Muscle layer of duodenum (tissue), 2 donors: Measurements from ENCODE around the gene MAN2A1.

Source experiments
- H3K27ac ChIP-seq: one replicate; pipeline ENCODE4 v1.7.0; 2013; ENCODE audit warnings: mild to moderate bottlenecking, low read length
- H3K27me3 ChIP-seq: one replicate; pipeline ENCODE4 v1.7.0; 2013; ENCODE audit warnings: low read depth, mild to moderate bottlenecking, control low read depth, low read length
- H3K36me3 ChIP-seq, 2 donors: one replicate each; pipeline ENCODE4 v1.7.0; 2013; ENCODE audit warnings: low read length in 2 of 2, control low read depth in 1 of 2, mild to moderate bottlenecking in 1 of 2; ENCODE audit not compliant: insufficient read depth in 2 of 2, control insufficient read depth in 1 of 2
- H3K4me1 ChIP-seq, 2 donors: one replicate each; pipeline ENCODE4 v1.7.0; 2013; ENCODE audit warnings: low read length in 2 of 2, mild to moderate bottlenecking in 2 of 2, control low read depth in 1 of 2, moderate library complexity in 1 of 2; ENCODE audit not compliant: insufficient read depth in 2 of 2, control insufficient read depth in 1 of 2
- H3K4me3 ChIP-seq, 2 donors: one replicate each; pipeline ENCODE4 v1.7.0; 2013; ENCODE audit warnings: low read length in 2 of 2, low read depth in 1 of 2, mild to moderate bottlenecking in 1 of 2
- H3K9me3 ChIP-seq, 2 donors: one replicate each; pipeline ENCODE4 v1.7.0; 2013; ENCODE audit warnings: low read length in 2 of 2, control low read depth in 1 of 2, mild to moderate bottlenecking in 1 of 2; ENCODE audit not compliant: control insufficient read depth in 1 of 2
- donor health status: healthy.

The MAN2A1 gene

DNA sequence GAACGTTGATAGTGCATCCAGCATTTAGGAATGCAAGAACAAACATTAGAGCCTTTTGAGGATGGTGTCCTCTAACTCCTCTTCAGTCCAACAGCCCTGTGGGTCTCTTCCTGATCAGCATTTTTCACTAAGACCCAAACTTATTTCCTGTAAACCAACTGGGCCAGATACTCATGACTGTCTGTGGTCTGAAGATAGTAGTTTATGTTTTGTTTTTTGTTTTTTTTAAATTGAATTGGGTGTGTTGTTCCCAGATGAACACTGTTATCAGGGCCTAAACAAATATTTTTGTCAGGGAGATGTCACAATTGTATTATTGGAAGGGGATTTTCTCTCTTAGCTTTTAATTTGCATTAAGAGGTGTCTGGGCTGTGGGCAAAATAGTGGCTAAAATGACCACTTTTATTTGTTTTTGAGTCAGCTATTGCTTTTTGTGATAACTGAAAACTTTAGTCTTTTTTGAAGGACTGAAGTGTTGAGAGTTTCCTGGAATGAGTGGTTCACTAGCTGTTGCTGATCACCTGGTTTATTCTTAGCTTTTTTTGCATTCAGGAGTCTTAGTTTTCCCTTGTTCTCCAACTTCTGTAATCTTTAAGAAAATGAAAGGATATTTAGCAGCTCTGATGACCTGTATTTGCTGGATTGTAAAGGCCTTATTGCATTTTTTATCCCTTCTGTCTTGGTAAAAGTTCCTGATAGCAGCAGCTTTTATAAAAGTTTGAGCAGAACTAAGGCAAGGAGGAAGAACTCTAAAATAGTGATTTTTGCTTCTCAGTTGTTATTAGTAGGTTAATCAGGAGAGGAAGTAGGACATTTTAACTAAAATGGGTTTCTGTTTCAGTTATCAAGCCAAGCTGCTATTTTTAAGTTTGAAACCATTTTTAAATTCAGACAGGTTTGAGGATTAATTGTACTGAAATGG lies 5.5 kb downstream of the MAN2A1 start:
- Histone ChIP-seq H3K4me1 (peaks cover 16 to 39% of the 10 kb centered on the region in 2 donors), H3K27me3 (no peaks in the 10 kb centered on the region), H3K27ac (peak overlapping the region; percentile 65), H3K36me3 (no peaks in the 10 kb centered on the region), H3K4me3 (no peak overlapping the region), H3K9me3 (no peaks in the 10 kb centered on the region)

DNA sequence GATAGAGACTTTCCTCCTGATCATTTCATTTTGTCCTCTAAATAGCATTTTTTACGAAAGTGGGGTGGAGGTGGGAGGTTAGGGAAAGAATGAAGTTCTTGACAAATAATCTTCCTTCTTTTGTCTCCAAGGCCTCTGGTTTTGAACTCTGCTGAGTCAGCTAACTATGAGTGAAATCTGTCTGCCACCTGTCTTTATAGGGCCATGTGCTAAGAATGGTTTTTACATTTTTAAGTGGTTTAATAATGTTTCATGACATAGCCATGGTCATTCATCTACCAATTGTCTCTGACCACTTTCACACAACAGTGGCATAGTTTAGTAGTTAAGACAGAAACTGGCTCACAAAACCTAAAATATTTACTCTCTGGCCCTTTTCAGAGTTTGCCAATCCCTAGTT lies 7.6 kb downstream of the MAN2A1 start:
- H3K4me3 ChIP-seq, result no peak overlapping the region
- H3K36me3 ChIP-seq, result no peaks in the 10 kb centered on the region
- H3K27ac ChIP-seq, result no peak overlapping the region
- H3K9me3 ChIP-seq, result no peaks in the 10 kb centered on the region
- peaks cover 16 to 30% of the 10 kb centered on the region in 2 donors for H3K4me1 ChIP-seq
- no peaks in the 10 kb centered on the region for H3K27me3 ChIP-seq

DNA sequence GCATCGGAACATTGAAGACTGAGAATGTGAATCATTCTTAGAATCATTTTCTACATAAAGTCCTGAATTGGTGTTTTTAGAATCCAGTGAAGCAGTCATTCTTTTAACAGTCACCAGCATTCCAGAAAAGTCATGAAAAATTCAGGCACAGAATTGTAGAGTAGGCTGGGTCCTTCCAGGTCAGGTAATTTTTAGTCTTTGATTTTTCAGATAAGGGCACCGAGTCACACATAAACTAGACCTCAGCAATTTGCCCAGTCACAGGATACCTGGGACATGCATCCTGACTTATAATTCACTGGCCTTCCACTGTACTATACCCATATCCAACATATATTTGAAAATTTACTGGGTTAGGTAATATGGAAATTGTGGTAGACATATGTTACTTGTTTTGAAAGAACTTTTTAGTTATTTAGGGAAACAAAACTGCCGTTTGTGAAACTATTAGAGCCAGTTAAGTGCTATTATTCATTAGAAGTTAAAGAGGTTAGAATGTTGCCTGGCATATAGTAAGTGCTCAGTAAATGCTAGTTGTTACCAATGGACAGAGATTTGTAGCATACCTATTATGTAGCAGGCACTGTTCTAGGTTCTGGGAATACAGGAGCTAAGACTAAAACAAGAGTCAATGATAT lies 10.9 kb downstream of the MAN2A1 start:
- Histone ChIP-seq H3K9me3 (no peaks in the 10 kb centered on the region), H3K4me1 (peaks cover 14 to 29% of the 10 kb centered on the region in 2 donors), H3K27ac (no peak overlapping the region), H3K36me3 (no peaks in the 10 kb centered on the region), H3K4me3 (no peak overlapping the region), H3K27me3 (no peaks in the 10 kb centered on the region)

DNA sequence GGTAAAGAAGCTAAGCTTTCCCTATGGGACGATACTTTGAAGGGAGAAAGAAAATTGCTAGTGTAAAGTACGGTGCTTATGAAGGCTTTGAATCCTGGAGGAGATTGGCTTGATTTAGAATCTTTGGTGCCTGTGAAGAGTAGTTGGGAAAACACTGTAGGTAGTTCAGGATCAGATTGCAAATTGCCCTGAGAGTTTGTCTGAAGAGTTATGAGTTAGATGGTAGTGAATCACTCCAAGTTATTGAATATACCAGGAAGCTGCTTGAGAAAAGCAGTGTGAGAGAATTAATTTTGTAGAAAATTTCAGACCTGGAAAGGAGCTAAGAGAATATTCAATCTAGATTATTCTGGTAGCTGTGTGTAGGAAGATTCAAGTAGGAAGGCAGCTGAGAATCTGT lies 11.5 kb downstream of the MAN2A1 start:
- Histone ChIP-seq H3K4me1 (peaks cover 13 to 30% of the 10 kb centered on the region in 2 donors), H3K27ac (no peak overlapping the region), H3K27me3 (no peaks in the 10 kb centered on the region), H3K36me3 (no peaks in the 10 kb centered on the region), H3K4me3 (no peak overlapping the region), H3K9me3 (no peaks in the 10 kb centered on the region)

DNA sequence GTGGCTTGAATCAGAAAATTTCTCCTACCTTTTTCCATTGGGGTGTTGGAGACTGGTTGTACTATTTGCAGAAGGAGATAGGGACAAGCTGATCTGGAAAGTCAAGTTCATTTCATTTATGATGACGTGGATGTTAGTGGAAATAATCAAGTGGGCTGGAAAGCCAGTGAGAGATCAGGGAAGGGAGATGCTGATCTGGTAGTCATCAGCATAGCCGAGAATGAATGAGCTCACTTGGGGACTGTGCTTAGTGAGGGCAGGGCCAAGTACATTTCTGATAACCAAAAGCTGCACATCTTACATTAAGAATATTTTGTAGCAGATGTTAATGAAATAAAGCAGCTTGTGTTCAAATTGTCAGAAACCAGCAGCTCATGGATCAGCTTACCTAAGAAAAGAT lies 12.1 kb downstream of the MAN2A1 start:
- H3K4me3 ChIP-seq, result no peak overlapping the region
- H3K9me3 ChIP-seq, result no peaks in the 10 kb centered on the region
- no peaks in the 10 kb centered on the region for H3K36me3 ChIP-seq
- H3K4me1 ChIP-seq, result peaks cover 13 to 30% of the 10 kb centered on the region in 2 donors
- no peaks in the 10 kb centered on the region for H3K27me3 ChIP-seq
- no peak overlapping the region for H3K27ac ChIP-seq

DNA sequence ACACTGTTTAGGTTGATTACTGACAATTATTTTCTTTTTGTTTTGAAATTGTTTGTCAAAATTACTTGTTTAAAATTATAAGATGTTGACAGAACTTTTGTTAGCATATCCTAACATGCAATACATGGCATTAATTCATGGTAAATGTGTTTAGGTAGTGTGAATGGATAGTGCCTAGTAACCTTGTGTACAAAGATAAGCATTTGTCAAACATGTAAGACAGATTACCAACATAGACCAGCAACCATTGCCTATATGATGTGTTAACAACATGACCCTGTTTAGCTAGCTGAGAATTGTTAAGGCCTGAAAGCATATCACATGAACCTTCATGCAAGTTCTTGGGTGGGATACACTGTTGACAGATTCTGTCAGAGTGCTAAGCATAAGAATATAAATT lies 13.4 kb downstream of the MAN2A1 start:
- no peaks in the 10 kb centered on the region for H3K36me3 ChIP-seq

DNA sequence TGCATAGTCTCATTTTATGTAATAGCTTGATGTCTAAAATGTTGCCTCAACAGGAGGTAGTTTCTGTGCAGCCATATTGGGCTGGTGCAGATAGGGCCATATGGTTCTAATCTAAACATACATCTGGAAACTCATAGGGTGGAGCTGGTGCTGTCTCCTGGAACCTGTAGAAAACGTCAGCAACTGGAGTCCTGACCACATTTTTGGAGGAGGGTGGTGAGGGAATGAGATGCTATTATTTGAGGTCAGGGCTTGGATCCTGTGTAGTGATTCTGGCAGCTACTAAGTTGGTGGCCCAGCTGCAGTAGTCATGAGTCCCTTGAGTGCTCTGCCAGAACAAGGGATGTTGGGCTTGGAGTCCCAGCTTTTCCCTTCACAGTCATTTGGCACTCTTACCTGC lies 14.1 kb downstream of the MAN2A1 start:
- no peaks in the 10 kb centered on the region for H3K27me3 ChIP-seq
- peaks cover 13 to 27% of the 10 kb centered on the region in 2 donors for H3K4me1 ChIP-seq
- H3K36me3 ChIP-seq, result no peaks in the 10 kb centered on the region
- no peak overlapping the region for H3K4me3 ChIP-seq
- H3K9me3 ChIP-seq, result no peaks in the 10 kb centered on the region
- no peak overlapping the region for H3K27ac ChIP-seq

More for the DNA sequence above, 13.4 kb downstream of the MAN2A1 start:
- Histone ChIP-seq H3K27ac (no peak overlapping the region), H3K4me1 (peaks cover 13 to 27% of the 10 kb centered on the region in 2 donors), H3K4me3 (no peak overlapping the region), H3K27me3 (no peaks in the 10 kb centered on the region), H3K9me3 (no peaks in the 10 kb centered on the region)

DNA sequence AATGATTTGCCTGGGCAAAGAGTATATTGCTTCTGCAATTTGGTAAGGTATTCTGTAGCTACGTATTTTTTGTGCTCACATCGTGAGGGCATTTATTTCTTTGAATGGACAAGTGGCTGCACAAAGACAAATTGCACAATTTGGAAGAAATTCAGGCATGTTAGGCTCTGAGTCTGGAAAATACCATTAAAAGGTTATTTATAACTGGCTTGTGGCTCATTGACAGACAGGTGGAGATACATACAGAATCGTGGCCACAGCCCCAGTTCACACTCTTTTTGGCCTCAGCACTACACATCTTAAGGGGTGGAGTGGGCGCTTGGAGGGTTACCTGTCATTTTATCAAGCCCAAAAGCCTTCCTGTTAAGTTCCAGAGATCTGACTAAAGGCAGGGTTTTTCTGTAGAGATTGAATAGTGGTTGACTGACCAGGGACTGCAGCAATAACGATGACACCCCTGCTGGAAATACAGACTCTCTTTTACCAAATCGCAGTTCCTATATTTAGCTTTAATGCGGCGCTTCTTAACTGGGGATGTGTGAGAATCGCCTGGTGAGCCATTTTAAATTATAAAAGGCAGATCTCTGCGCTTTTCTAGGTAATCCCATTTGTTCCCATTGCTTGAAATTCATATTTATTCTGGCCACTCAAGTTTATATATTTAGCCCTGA lies 14.7 kb downstream of the MAN2A1 start:
- peaks cover 13 to 27% of the 10 kb centered on the region in 2 donors for H3K4me1 ChIP-seq
- no peaks in the 10 kb centered on the region for H3K27me3 ChIP-seq
- no peaks in the 10 kb centered on the region for H3K9me3 ChIP-seq
- no peaks in the 10 kb centered on the region for H3K36me3 ChIP-seq
- no peak overlapping the region for H3K4me3 ChIP-seq
- no peak overlapping the region for H3K27ac ChIP-seq

DNA sequence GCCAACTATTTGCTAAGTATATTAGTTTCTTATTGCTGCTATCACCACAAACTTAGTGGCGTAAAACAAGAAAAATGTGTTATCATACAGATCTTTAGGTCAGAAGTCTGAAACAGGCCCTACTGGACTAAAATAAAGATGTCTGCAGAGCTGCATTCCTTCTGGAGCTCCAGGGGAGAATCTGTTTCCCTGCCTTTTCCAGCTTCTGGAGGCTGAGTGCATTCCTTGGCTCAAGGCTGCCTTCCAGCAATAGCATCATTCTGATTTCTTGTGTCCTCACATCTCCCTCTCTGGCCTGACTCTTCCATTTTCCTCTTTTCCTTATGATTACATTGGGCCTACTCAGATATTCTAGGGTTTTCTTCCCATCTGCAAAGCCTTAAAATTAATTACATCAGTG lies 15.9 kb downstream of the MAN2A1 start:
- Histone ChIP-seq H3K27ac (peak overlapping the region; percentile 2), H3K36me3 (no peaks in the 10 kb centered on the region), H3K4me1 (peaks cover 13 to 27% of the 10 kb centered on the region in 2 donors)

DNA sequence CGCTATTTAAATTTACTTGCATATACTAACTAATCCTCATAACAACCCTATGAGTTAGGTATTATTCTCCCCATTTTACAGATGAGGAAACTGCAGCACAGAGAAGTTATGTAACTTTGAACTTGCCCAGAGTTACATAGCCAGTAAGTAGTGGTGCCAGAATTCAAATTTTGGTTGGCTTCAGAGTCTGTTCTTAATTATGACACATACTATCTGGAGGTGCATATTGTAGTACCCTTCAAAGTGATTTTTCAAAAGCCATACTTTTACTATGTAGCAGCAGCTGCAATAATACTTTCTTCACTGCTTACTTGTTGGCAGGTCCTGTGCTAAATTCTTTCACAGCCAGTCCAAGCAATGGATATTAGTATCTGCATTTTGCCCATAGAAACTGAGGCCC lies 16.4 kb downstream of the MAN2A1 start:
- no peaks in the 10 kb centered on the region for H3K27me3 ChIP-seq
- H3K36me3 ChIP-seq, result no peaks in the 10 kb centered on the region
- peaks cover 13 to 27% of the 10 kb centered on the region in 2 donors for H3K4me1 ChIP-seq
- H3K9me3 ChIP-seq, result no peaks in the 10 kb centered on the region
- H3K4me3 ChIP-seq, result no peak overlapping the region
- peak overlapping the region; percentile 2 for H3K27ac ChIP-seq

More for the DNA sequence above, 15.9 kb downstream of the MAN2A1 start:
- Histone ChIP-seq H3K27me3 (no peaks in the 10 kb centered on the region), H3K4me3 (no peak overlapping the region), H3K9me3 (no peaks in the 10 kb centered on the region)

DNA sequence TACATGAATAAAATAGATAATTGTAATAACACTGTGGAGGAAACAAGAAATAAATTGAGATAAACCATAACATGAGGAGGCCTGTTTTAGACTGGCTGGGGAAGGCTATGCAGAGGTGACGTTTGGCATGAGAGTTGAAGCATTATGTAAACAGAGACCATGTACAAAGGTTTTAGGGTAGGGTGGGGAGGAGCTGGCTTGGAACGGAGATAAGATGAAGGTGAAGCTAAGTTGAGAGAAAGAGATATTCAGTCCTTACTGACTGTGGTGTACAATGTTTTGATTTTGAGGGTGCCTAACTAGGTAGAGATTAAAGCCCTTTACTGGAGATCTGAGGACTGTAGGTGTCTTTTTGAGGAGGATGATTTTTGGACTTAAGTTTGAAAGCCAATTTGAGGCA lies 17.8 kb downstream of the MAN2A1 start:
- Histone ChIP-seq H3K36me3 (no peaks in the 10 kb centered on the region), H3K9me3 (no peaks in the 10 kb centered on the region), H3K27me3 (no peaks in the 10 kb centered on the region), H3K4me1 (peaks cover 6 to 24% of the 10 kb centered on the region in 2 donors), H3K4me3 (no peak overlapping the region), H3K27ac (peak overlapping the region; percentile 7)
